ENCODE results near the gene ISM1.

- TF ChIP-seq ZNF274 (IDR thresholded peaks at IDR 0.05; ENCODE audit: low read depth, low read length) (no peak), YY1 (IDR thresholded peaks at IDR 0.05; ENCODE audit: insufficient read depth, insufficient read length) (no peak)
Measured at GRCh38 chr20:13302647-13303450, 81.8 kb downstream of the ISM1 start.
